Liver (tissue), 2 donors: Measurements from ENCODE around the gene MISP.

Source experiments
- CTCF ChIP-seq: fragments of 150-350 bp; IDR thresholded peaks from 2 replicates; pipeline ENCODE4 v1.5.1; 2017; ENCODE audit warnings: improper control_type of control experiment, low read depth, low read length; ENCODE audit not compliant: missing input control
- YY1 ChIP-seq: IDR thresholded peaks from 2 replicates; pipeline ENCODE4 v1.6.1; 2016; ENCODE audit warnings: antibody characterized with exemption, mild to moderate bottlenecking
- donor health status: healthy.

DNA sequence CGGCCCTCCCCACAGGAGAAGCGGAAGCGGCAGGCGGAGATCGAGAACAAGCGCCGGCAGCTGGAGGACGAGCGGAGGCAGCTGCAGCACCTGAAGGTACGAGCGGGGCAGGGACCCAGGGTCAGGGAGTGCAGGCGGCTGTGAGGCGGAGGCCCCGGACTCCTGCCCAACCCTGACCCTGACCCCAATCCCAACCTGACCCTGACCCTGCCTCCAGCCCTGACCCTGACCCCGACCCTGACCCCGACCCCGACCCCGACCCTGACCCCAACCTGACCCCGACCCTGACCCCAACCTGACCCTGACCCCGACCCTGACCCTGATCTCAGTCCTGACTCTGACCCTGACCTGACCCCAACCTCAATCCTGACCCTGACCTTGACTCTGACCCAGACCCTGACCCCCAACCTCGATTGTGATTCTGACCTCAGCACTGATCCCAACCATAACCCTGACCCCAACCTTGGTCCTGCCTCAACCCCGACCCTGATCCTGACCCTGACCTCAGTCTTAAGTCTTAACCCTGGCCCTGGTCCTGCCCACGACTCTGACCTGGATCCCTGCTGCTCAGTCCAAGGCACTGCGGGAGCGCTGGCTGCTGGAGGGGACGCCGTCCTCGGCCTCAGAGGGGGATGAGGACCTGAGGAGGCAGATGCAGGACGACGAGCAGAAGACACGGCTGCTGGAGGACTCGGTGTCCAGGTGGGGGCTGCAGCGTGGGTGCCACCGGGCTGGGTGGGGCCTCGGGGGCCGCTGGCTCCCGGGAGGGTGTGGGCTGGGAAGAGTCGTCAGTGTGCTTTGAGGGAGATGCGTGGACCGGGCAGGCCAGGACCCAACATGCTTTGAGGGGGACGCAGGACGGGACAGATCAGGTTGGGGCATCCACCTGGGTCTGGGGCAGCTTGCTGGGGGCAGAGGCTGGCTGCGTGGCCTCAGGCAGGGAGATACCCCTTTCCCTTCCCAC, 23.6 kb upstream of the MISP start:
- TF ChIP-seq YY1 (no peak), CTCF (no peak)
